Measurements from ENCODE around the gene TP73.
"Not testable (repeated sequence)": the region's sequence is repeated elsewhere in the genome, so short reads cannot be mapped to it uniquely, and the experiment has no call there.

TP73 gene

GRCh38 chr1:3711780-3712451 lies 59.6 kb downstream of the TP73 start:
- DNase-seq: no peak

GRCh38 chr1:3712573-3713535 lies 60.5 kb downstream of the TP73 start:
- no peak for DNase-seq

GRCh38 chr1:3713840-3714239 lies 61.5 kb downstream of the TP73 start:
- DNase-seq: no peak

GRCh38 chr1:3714284-3714741 lies 62.0 kb downstream of the TP73 start:
- no peak for DNase-seq

- DNase-seq: no peak
Measured at GRCh38 chr1:3714814-3715213, 62.5 kb downstream of the TP73 start.

GRCh38 chr1:3716351-3716750 lies 64.0 kb downstream of the TP73 start:
- DNase-seq: no peak

- no peak for DNase-seq
Measured at GRCh38 chr1:3717041-3717714, 64.9 kb downstream of the TP73 start.

GRCh38 chr1:3717715-3718601 lies 65.6 kb downstream of the TP73 start:
- no peak for DNase-seq

- no peak for DNase-seq
Measured at GRCh38 chr1:3718764-3719163, 66.4 kb downstream of the TP73 start.

GRCh38 chr1:3721955-3722465 lies 69.7 kb downstream of the TP73 start:
- DNase-seq: no peak

GRCh38 chr1:3722846-3723245 lies 70.5 kb downstream of the TP73 start:
- no peak for DNase-seq

GRCh38 chr1:3724416-3725030 lies 72.2 kb downstream of the TP73 start:
- DNase-seq: not testable (repeated sequence)

- no peak for DNase-seq
Measured at GRCh38 chr1:3725366-3725765, 73.0 kb downstream of the TP73 start.

- no peak for DNase-seq
Measured at GRCh38 chr1:3727042-3727824, 74.9 kb downstream of the TP73 start.

- DNase-seq: no peak
Measured at GRCh38 chr1:3727825-3728776, 75.8 kb downstream of the TP73 start.

- no peak for DNase-seq
Measured at GRCh38 chr1:3729594-3730542, 77.6 kb downstream of the TP73 start.

GRCh38 chr1:3730543-3731247 lies 78.4 kb downstream of the TP73 start:
- DNase-seq: no peak

Measured in GOT3 (cell line).